Right ventricle myocardium superior (tissue), 1 donor: ENCODE data around the gene MGAT5. TPM values are rescaled to one million over a fixed set of nuclear protein-coding genes. Genes with fewer than 3 reads are reported as not detected.
A peak's percentile ranks its signal among the peaks of the same experiment; 100 is the strongest.

Source experiments
- ATAC-seq: fragments of 200-7000 bp; cut with Tn5 transposase; one replicate; pipeline ENCODE4 v1.9.1; 2020; ENCODE audit warnings: mild to moderate bottlenecking; ENCODE audit not compliant: poor library complexity
- DNase-seq: peaks from one replicate; pipeline ENCODE4 v3.0.0-alpha.2; 2020
- intact Hi-C: fragments of 100-400 bp; cut with DNase I; formaldehyde crosslinking; loops from one replicate; pipeline ENCODE4 v1.11.2; 2022
- total RNA-seq: library from RNA; stranded (reverse); fragmentation: NEBNext Ultra II Directional; extraction: Animal tissue kit (Norgen Biotek cat#: 25700); gene quantifications from one replicate; pipeline ENCODE4 v1.2.1, GENCODE V29; 2021
- donor health status: DM: no; HTN: yes; CAD: no; lungs with severe emphysema.

MGAT5 gene
- total RNA-seq, 1 donor from 2014 or later = 82.8 TPM

GRCh38 chr2:134366359-134366758, 112.5 kb downstream of the MGAT5 start:
- intact Hi-C loops = loop anchor here (10.0 kb wide), 1 partner anchor 102 kb away; no protein-coding TSS in a partner anchor
- ATAC-seq (no peak), DNase-seq (no peak)

DNA sequence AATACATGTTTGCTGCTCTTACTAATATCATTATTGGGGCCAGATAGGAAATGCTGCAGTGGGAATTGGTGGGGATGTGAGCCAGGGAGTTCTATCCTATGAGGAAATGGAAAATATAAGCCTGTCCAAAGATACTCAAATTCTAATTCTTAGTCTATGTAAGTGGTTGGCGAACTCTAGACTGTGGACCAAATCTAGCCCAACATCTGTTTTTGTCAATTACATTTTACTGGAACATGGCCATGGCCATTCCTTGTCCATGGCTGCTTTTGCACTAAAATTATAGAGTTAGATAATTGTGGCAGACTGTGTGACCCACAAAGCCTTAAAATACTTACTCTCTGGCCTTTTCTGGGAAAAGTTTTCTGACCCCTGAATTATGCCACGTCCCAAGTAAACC, 113.3 kb downstream of the MGAT5 start:
- DNase-seq = no peak
- intact Hi-C loops = loop anchor here (10.0 kb wide), 1 partner anchor 102 kb away; no protein-coding TSS in a partner anchor
- ATAC-seq = peak; percentile 34

DNA sequence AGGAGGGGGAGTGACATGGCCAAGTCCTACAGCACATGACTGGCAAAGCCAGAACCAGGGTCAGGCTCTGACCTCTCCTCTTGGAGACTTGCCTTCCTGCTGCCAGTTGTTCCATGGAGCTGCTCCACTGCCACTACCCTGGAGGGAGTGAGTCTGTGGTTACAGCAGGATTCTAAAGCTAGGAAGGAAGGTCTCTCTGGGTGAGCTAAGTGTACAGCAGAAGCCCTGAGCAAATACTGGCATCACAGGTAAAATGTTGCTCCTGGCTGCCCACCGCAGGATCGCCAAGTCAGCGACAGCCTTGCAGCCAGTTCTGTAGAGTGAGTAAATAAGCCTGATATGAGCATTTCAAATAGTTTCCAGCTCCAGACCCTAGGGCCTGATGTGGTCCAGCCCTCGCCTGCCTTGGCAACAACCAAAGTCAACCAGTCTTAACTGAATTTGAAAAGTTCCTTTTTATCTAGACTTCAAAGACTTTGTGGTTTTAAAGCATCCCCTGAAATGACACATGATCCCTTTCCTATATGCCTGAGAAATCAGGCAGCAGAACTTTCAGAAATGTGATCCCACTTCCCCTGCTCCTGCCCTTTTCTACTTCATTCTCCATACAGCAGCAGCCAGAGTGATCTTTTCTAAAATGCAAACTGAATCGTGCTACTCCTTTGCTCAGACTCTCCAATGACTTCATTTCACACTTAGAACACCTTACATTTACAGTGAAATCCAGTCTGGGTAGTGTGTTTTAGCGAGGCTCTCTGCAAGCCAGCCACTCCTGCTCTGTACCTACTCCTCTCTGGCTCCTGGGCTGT, 114.3 kb downstream of the MGAT5 start:
- intact Hi-C loops = loop anchor here (10.0 kb wide), 1 partner anchor 103 kb away; no protein-coding TSS in a partner anchor
- DNase-seq = no peak
- ATAC-seq = peak; percentile 44

DNA sequence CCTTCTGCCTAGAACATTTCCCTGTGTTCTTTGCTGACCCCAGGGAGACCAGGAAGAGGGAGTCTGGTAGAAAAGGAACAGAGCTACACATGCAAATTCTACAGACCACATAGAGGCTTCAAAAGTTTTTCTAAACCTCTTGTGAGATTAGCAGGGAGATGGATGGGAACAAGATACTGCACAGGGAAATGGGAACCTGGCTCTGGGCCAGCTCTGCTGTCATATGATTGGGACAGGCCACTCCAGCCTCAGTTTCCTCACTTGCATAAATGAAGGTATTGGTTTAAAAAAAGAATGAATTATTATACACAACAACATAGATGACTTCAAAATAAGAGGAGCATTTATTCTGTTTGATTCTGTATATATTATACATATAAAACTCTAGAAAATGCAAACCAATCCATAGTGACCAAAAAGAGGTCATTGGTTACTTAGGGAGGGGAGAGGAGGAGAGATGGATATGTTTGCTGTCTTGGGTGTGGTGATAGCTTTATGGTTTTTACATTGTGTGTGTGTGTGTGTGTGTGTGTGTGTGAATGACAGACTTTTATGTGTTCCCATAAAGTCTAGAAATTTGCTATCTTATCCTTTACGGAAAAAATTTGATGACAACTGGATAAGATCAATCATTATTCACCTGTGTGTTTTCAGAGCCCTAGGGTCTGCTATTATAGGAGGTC, 115.5 kb downstream of the MGAT5 start:
- peak; percentile 43 for DNase-seq
- intact Hi-C loops = loop anchor here (10.0 kb wide), 1 partner anchor 105 kb away; no protein-coding TSS in a partner anchor

DNA sequence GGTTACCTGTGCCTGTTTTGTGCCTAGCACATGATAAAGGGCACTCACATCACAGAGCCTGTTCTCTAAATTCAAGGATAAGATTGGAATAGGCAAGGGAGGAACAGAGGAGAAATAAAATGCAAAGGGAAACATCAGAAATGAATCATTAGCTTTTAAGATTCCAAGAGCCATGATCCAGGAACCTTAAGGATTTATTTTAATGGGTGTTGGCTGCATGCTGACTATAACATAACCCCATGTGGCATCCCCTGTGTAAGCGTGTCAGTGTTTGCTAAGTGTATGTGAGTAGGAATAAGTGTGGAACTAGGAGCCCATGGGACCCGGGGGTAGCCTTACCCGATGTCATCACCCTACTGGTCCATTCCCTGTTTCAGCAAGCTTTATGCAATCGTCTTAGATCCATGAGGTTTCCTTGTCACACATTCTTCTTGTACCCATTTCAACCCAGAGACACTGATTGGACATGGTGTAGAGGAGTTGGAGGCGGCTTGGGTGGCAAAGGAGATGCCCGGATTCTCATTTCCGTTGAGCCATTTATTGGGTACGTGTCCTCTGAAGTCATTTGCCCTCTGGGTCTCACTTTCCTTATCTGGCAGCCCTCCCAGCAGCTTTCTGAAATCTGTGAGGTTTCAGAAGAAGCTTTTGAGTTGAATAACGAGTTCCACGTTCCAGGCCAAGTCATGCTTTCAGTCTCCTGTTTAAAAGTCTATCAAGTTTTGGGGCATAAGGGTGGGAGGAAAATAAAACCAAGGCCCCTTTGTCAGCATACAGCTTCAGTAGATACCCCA, 117.0 kb downstream of the MGAT5 start:
- intact Hi-C loops = no loop called here
- ATAC-seq (no peak), DNase-seq (no peak)

More for the DNA sequence above, 115.5 kb downstream of the MGAT5 start:
- ATAC-seq = no peak

GRCh38 chr2:134372141-134372540, 118.3 kb downstream of the MGAT5 start:
- intact Hi-C loops = no loop called here

GRCh38 chr2:134372611-134373131, 118.8 kb downstream of the MGAT5 start:
- ATAC-seq (peak; percentile 47), DNase-seq (peak; percentile 59)
- intact Hi-C loops = no loop called here

More at GRCh38 chr2:134372141-134372540, 118.3 kb downstream of the MGAT5 start:
- DNase-seq (no peak), ATAC-seq (no peak)

DNA sequence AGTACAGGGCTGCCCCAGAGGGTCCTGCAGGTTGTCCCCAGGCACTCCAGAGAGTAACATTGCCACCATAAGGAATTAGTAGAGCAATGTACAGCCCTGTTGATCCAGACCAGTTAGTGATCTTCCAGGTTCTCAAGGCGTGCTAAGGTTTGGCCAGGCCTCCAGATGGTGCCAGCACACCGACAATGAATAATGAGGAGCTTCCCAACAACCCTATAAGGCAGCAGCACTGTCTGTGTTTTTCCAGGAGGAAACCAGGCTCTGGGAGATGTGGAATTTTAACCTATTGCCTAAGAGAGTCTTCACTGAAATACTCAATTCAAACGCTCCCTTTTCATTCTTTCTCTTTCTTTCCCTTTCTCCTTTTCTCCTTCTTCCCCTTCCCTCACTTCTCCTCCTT, 122.1 kb downstream of the MGAT5 start:
- DNase-seq = no peak
- ATAC-seq = peak; percentile 65
- intact Hi-C loops = no loop called here

- intact Hi-C loops = no loop called here
- ATAC-seq (no peak), DNase-seq (no peak)
Measured at GRCh38 chr2:134377730-134378129, 123.9 kb downstream of the MGAT5 start.

DNA sequence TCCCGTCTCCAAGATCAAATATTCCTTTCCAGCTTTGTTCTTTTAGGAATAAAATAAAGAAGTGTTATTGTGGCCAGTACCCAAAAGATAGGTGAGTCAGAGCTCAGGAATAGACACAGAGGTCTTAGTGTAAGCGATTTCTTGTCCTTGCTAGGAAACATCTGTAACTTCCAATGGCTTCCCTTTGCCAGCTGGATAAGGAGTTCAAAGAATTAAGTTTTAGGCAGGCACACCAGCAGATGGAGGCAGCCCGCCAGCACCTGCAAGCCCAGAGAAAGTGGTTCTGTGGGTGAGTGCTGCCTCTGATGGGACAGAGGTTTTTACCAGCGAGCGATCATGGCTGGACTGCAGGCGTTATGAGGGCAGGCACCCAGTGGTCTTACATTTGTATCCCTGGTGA, 125.4 kb downstream of the MGAT5 start:
- intact Hi-C loops = no loop called here
- peak; percentile 46 for DNase-seq
- peak; percentile 45 for ATAC-seq

GRCh38 chr2:134379722-134380121, 125.8 kb downstream of the MGAT5 start:
- no peak for DNase-seq
- peak; percentile 65 for ATAC-seq
- intact Hi-C loops = no loop called here

GRCh38 chr2:134381141-134381540, 127.3 kb downstream of the MGAT5 start:
- ATAC-seq (no peak), DNase-seq (no peak)
- intact Hi-C loops = no loop called here

GRCh38 chr2:134384131-134384530, 130.3 kb downstream of the MGAT5 start:
- intact Hi-C loops = no loop called here
- ATAC-seq = no peak
- DNase-seq = no peak

GRCh38 chr2:134385195-134385594, 131.3 kb downstream of the MGAT5 start:
- no peak for ATAC-seq
- intact Hi-C loops = no loop called here

DNA sequence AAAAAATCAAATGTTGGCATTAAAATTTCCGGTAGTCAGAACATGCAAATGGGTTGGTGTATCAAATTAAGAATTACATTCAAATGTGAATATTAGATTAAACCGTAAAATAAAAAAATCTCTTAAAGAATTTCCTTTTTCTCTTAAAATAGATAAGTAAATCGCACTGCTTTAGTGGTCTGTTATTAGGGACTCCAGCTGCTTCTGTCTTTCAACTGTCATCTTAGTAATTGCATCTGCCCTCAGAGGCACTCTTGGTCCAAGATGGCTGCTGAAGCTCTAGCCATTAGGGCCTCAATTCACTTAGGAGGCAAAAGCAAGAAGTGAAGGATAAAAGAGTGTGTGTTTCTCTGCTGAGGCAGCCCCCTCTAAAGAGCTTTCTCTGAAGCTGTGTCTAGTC, 132.4 kb downstream of the MGAT5 start:
- no peak for DNase-seq
- intact Hi-C loops = no loop called here
- no peak for ATAC-seq

More at GRCh38 chr2:134385195-134385594, 131.3 kb downstream of the MGAT5 start:
- no peak for DNase-seq

- intact Hi-C loops = no loop called here
- ATAC-seq = no peak
- DNase-seq = no peak
Measured at GRCh38 chr2:134389381-134389780, 135.5 kb downstream of the MGAT5 start.

GRCh38 chr2:134391751-134392160, 137.9 kb downstream of the MGAT5 start:
- ATAC-seq (no peak), DNase-seq (no peak)
- intact Hi-C loops = no loop called here

GRCh38 chr2:134392442-134393074, 138.7 kb downstream of the MGAT5 start:
- intact Hi-C loops = no loop called here
- DNase-seq = no peak
- ATAC-seq = peak; percentile 9
